Stimulated activated CD8-positive, alpha-beta memory T cell treated with anti-CD3 and anti-CD28 coated beads, Interleukin-7, amount 100 ng/mL, for 1 hour (primary cell): ENCODE measurements around the gene MRPS23.

Source experiments
- DNase-seq, 2 donors: peaks; one replicate each; pipeline ENCODE4 v3.0.0-alpha.2; 2020; ENCODE audit warnings: low read depth in 2 of 2

MRPS23 gene

GRCh38 chr17:57879437-57880085 is 29.7 kb upstream of the MRPS23 start:
- no peak for DNase-seq

- DNase-seq = no peak
Observed at GRCh38 chr17:57877803-57878377, 28.0 kb upstream of the MRPS23 start.

GRCh38 chr17:57876866-57877237 is 27.0 kb upstream of the MRPS23 start:
- no peak for DNase-seq

GRCh38 chr17:57876023-57876865 is 26.4 kb upstream of the MRPS23 start:
- no peak for DNase-seq

- no peak for DNase-seq
Observed at GRCh38 chr17:57875290-57876022, 25.6 kb upstream of the MRPS23 start.

GRCh38 chr17:57874434-57875289 is 24.8 kb upstream of the MRPS23 start:
- DNase-seq = no peak

- DNase-seq = no peak
Observed at GRCh38 chr17:57874058-57874419, 24.2 kb upstream of the MRPS23 start.

GRCh38 chr17:57873261-57874057 is 23.6 kb upstream of the MRPS23 start:
- DNase-seq = no peak

GRCh38 chr17:57872536-57872935 is 22.7 kb upstream of the MRPS23 start:
- DNase-seq = no peak

GRCh38 chr17:57871863-57872262 is 22.0 kb upstream of the MRPS23 start:
- no peak for DNase-seq

- DNase-seq = no peak
Observed at GRCh38 chr17:57871155-57871554, 21.3 kb upstream of the MRPS23 start.

GRCh38 chr17:57870283-57870635 is 20.4 kb upstream of the MRPS23 start:
- no peak for DNase-seq

- DNase-seq = no peak
Observed at GRCh38 chr17:57869617-57870282, 19.9 kb upstream of the MRPS23 start.

- DNase-seq = no peak
Observed at GRCh38 chr17:57868910-57869616, 19.2 kb upstream of the MRPS23 start.

- DNase-seq = no peak
Observed at GRCh38 chr17:57868007-57868909, 18.4 kb upstream of the MRPS23 start.

GRCh38 chr17:57867126-57867525 is 17.3 kb upstream of the MRPS23 start:
- DNase-seq = no peak

GRCh38 chr17:57866723-57867122 is 16.9 kb upstream of the MRPS23 start:
- DNase-seq = no peak

GRCh38 chr17:57866319-57866718 is 16.5 kb upstream of the MRPS23 start:
- no peak for DNase-seq
